HG03432 (cell line): ENCODE measurements around the gene PCBP3.

Source experiments
- ATAC-seq: cut with Tn5 transposase; IDR thresholded peaks from one replicate; pipeline ENCODE4 v1.9.1; 2021; ENCODE audit warnings: mild to moderate bottlenecking, moderate library complexity; ENCODE audit not compliant: unreplicated experiment

The PCBP3 gene

DNA sequence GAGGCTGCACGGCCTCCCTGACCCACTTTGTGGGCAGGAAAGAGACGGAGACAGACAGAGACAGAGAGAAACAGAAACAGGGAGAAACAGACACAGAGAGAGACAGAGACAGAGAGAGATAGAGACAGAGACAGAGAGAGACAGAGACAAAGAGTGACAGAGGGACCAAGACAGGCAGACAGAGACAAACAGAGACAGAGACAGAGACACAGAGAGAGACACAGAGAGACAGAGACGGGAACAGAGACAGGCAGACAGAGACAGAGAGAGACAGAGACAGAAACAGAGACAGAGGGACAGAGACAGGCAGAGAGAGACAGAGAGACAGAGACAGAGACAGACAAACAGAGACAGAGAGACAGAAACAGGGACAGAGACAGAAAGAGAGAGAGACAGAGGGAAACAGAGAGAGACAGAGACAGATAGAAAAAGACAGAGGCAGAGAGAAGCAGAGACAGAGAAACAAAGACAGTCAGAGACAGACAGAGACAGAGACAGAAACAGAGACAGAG, 341.1 kb downstream of the PCBP3 start:
- ATAC-seq = no peak

DNA sequence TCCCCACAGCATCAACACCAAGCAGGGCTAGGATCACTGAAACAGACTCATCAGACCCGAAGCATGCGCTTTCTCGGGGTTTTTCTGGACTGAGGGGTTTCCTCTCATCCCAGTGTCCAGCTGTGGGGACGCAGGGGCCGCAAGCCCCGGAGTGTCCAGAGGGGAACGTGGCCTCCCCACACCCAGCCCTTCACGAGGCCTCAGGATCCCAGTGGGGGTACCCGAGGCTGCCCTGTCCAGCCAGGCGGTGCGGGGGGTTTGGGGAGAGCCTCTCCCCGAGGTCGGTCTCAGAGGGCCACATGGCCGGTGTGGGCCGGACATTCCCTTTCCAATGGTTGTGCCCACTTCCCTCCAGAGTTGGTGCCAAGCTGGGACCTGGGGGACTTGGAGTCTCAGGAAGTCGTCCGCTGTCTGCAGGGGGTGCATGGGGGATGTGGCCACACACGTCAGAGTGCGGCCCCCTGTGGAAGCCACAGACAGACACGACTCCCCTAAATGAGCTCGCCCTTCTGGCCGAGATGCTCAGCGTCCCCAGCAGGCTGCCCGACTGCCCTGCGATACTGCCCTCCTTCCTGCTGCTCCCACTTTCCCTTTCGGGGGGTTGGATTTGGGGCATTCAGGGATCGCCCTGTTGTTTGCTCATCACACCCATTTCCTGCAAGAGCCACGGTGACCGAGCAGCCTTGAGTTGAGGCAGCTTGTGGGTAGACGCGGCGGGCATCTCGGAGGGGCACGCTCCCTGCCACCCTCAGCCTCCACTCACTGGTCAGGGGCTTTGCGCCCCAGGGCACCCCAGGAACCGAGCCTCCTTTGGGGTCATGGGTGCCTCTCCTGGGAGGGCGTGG, 342.2 kb downstream of the PCBP3 start:
- ATAC-seq = no peak

DNA sequence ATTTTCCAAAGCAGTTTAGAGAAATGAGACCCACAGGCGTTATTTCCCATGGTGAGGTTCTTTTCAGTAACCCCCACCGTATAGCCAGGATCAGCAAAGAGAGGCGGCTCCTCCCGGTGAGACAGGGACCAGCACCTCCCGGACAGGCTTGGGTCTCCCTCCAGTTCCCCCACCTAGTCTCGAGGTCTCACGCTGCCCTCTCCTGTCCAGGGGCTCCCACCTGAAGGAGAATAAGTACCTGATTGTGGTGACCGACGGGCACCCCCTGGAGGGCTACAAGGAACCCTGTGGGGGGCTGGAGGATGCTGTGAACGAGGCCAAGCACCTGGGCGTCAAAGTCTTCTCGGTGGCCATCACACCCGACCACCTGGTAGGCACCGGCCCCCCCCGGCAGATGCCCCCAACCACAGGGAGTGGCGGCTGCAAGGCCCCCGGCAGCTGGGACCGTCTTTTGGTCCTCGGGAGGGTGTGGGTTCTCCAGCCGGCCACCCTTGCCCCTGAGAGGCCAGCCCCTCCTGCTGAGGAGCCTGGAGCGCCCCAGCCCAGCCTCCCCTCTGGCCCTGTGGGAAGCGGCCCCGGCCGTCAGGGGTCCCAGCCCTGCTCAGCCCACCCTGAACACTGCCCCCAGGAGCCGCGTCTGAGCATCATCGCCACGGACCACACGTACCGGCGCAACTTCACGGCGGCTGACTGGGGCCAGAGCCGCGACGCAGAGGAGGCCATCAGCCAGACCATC, 343.0 kb downstream of the PCBP3 start:
- ATAC-seq = no peak

DNA sequence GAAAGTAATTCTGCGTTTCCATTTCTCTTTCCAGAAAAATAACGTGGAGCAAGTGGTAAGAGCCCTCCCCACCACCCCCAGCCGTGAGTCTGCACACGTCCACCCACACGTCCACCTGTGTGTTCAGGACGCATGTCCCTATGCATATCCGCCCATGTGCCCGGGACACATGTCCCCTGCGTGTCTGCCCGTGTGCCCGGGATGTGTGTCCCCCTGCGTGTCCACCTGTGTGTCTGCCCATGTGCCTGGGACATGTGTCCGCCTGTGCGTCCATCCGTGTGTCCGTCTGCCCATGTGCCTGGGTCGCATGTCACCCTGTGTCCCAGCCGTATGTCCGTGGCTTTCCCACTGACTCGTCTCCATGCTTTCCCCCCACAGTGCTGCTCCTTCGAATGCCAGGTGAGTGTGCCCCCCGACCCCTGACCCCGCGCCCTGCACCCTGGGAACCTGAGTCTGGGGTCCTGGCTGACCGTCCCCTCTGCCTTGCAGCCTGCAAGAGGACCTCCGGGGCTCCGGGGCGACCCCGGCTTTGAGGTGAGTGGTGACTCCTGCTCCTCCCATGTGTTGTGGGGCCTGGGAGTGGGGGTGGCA, 343.7 kb downstream of the PCBP3 start:
- ATAC-seq = no peak

DNA sequence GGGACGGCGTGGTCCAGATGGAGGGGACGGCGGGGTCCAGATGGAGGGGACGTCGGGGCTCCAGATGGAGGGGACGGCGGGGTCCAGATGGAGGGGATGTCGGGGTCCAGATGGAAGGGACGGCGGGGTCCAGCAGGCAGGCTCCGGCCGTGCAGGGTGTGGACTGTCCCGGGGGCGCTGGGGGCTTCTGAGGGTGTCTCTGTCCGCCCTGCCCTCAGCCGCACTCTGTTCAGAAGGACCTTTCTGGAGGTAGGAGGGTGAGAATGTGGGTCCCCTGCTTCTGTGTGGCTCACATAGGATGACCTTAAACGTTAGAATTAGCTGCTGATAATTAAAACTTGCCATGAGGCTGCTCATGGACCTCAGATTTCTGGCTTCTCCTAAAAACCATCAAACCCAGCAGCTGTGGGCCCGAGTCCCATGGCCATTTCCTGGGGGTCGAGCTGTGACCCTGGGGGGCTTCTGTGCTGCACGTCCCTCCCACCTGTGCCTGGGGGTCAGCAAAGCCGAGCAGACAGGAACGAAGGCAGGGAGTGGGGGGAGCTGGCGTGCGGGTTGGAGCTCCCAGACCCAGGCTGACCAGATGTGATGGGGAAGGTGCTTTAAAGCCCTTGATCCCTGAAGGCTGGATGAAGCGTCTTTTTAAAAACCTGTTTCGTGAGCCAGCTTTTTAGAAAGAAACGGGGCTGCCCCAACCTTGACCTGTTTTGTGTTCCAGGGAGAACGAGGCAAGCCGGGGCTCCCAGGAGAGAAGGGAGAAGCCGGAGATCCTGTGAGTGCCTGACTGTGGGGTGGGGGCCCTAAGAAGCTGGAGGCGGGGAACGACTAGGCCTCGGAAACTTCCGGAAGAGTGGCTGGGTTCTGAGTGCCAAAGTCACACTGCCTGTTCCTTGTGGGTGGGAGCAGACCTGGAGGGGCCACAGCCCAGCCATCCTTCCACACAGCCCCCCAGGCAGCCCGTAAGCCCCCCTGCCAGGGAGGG, 345.1 kb downstream of the PCBP3 start:
- ATAC-seq = no peak

DNA sequence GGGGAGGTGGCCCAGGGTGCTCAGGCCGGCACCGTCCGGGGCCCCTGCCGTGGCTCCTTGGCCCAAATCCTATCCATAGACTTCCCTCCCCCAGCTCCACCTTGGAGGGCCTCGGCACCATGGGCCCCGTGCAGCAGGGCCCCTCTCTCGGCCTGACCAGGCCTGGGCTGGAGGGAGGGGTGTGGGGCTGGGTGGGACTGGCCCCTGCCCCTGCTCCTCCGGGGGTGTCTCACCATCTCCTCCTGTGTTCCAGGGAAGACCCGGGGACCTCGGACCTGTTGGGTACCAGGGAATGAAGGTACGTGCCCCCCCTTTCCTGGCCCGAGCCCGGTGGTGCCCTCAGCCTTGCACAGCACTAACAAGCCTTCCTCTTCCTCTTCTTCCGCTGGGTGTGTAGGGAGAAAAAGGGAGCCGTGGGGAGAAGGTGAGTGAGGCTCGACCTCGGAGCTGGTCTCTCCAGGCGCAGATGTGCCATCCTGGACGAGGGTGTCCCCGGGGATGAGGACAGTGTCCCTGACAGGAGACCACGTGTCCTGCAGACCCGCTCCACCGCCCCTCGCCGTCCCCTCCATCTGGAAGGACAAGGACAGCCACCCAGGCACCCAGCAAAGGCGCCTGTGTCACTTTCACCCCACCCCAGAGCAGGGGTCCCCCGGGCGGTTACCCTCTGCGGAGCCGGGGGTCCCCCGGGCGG, 346.0 kb downstream of the PCBP3 start:
- no peak for ATAC-seq

DNA sequence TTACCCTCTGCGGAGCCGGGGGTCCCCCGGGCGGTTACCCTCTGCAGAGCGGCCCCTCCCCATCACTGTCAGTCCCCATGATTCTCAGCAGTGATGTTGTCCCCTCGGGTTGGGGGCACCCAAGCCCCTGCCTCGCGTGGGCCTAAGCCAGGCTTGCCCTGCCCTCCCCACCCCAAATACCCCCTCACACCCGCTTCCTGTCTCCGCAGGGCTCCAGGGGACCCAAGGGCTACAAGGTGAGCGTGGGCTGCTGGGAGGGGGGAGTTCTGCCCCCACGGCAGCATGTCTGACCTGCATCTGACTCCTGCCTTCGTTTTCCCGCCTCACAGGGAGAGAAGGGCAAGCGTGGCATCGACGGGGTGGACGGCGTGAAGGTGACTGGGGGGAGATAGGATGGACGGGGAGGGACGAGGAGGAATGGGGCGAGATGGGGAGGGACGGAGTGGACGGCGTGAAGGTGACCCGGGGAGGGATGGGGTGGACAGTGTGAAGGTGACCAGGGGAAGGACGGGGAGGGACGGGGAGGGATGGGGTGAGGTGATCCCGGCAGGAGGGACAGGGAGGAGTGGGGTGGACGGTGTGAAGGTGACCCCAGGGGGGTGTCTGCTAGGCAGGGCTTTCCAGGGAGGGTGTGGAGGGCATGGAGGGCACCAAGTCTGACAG, 346.7 kb downstream of the PCBP3 start:
- no peak for ATAC-seq

DNA sequence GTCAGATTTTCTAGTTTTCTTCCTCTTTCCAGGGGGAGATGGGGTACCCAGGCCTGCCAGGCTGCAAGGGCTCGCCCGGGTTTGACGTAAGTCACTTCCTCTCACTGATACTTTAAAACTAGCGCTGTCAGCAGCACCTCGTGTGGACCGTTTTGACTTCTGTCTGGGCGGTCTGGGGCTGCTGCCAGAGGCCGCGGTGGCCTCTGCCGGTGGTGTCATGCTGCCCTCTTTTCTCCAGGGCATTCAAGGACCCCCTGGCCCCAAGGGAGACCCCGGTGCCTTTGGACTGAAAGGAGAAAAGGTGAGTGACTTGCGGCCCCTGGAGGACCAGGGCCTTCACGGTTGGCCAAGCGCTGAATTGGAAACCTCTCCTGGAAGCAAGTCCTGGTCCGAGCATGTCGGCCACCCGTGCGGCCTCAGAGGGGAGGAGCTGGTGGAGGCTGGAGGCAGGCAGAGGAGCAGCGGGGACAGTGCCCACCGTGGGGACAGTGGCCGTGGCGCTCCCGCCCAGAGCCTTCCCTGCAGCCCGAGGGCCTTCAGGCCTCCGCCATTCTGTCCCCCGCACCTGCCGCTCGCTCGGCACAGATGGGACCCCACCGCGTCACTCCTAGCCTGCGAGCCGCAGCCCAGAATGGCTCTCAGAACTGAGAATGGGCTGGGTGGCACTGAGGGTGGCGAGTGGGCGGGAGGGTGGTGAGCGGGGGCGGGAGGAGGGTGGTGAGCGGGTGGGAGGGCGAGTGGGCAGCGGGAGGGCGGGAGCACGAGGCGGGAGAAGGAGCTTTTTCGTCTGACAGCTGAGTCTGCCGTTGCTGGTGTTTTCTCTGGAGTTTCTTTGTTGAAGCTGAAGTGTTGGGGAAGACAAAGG, 347.4 kb downstream of the PCBP3 start:
- ATAC-seq = no peak

DNA sequence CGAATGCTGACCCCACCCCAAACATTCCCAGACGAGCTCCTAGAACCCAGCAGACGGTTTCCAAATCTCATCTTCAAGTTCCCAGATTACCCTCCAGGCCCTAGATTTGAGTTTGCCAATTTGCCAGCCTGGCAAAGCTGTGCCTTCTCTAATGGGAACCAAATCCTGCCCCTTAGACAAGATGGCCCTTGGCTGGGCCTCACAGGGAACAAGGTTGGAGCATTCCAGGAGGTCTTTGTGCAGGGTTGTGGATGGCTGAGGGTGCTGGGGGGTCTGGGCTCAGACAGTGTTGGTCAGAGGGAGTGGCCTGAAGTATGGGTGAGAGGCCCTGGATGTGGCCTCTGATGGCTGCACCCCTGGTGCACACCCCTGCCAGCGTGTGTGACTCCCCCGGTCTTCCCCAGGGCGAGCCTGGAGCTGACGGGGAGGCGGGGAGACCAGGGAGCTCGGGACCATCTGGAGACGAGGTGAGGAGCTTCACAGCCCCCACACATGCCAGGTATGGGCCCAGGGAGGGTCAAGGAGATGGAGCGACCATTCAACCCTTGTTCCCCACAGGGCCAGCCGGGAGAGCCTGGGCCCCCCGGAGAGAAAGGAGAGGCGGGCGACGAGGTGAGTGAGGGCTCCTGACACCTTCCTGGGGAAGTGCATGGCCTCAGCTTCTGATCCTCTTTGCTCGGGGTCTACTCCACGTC, 348.2 kb downstream of the PCBP3 start:
- no peak for ATAC-seq
